Measurements from ENCODE around the gene KCNH3.

DNA sequence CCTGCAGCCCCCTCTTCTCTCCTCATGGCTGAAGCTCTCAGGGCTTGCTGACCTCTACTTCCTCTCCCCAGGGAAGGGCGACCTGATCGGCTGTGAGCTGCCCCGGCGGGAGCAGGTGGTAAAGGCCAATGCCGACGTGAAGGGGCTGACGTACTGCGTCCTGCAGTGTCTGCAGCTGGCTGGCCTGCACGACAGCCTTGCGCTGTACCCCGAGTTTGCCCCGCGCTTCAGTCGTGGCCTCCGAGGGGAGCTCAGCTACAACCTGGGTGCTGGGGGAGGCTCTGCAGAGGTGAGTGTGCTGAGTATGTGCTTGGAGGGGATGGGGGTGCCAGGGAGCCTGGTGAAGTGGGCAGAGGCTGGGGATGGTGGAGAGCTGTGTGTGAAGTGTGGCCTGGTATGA lies 15.4 kb downstream of the KCNH3 start:
- TF ChIP-seq POLR2A (IDR thresholded peaks at IDR 0.05; ENCODE audit: low read depth, low read length) (no peak), POLR2AphosphoS5 (IDR thresholded peaks at IDR 0.05; ENCODE audit: low read depth, low read length) (no peak)
